HG02943 (cell line): Measurements from ENCODE around the gene TADA3.

Experiments
- ATAC-seq: cut with Tn5 transposase; IDR thresholded peaks from one replicate; pipeline ENCODE4 v1.9.1; 2021; ENCODE audit warnings: mild to moderate bottlenecking, low read depth, moderate library complexity; ENCODE audit not compliant: unreplicated experiment

Gene TADA3

GRCh38 chr3:9792405-9793160, at the start of gene TADA3, which contains the start of gene ARPC4:
TADA3 (minus strand) TSS chr3:9792473; CDS start chr3:9791466, 1,007 bp downstream.
ARPC4 (plus strand) TSS chr3:9793082; CDS start chr3:9793122, 40 bp downstream.
- ATAC-seq, result peak; percentile 88

- ATAC-seq, result no peak
Measured at GRCh38 chr3:9841015-9841414, 48.7 kb upstream of the TADA3 start.

- ATAC-seq, result no peak
Measured at GRCh38 chr3:9838856-9839255, 46.6 kb upstream of the TADA3 start.

- no peak for ATAC-seq
Measured at GRCh38 chr3:9837701-9838582, 45.7 kb upstream of the TADA3 start.

- ATAC-seq, result no peak
Measured at GRCh38 chr3:9834520-9835380, 42.5 kb upstream of the TADA3 start.

- ATAC-seq, result no peak
Measured at GRCh38 chr3:9833078-9833477, 40.8 kb upstream of the TADA3 start.

GRCh38 chr3:9831253-9831652, 39.0 kb upstream of the TADA3 start:
- ATAC-seq, result no peak

GRCh38 chr3:9828801-9829755, 36.8 kb upstream of the TADA3 start:
- no peak for ATAC-seq

- no peak for ATAC-seq
Measured at GRCh38 chr3:9826815-9827573, 34.7 kb upstream of the TADA3 start.

GRCh38 chr3:9825451-9826040, 33.3 kb upstream of the TADA3 start:
- no peak for ATAC-seq

GRCh38 chr3:9820946-9821345, 28.7 kb upstream of the TADA3 start:
- no peak for ATAC-seq

- ATAC-seq, result no peak
Measured at GRCh38 chr3:9820543-9820942, 28.3 kb upstream of the TADA3 start.

GRCh38 chr3:9818666-9819335, 26.5 kb upstream of the TADA3 start:
- no peak for ATAC-seq

- ATAC-seq, result no peak
Measured at GRCh38 chr3:9817436-9817835, 25.2 kb upstream of the TADA3 start.

GRCh38 chr3:9815986-9816385, 23.7 kb upstream of the TADA3 start:
- ATAC-seq, result no peak

- no peak for ATAC-seq
Measured at GRCh38 chr3:9812870-9813483, 20.7 kb upstream of the TADA3 start.

GRCh38 chr3:9810846-9811245, 18.6 kb upstream of the TADA3 start:
- no peak for ATAC-seq

- no peak for ATAC-seq
Measured at GRCh38 chr3:9810433-9810770, 18.1 kb upstream of the TADA3 start.
